HepG2 (cell line): ENCODE results near the gene MPV17L2. TPM values are rescaled to one million over a fixed set of nuclear protein-coding genes. Genes with fewer than 3 reads are reported as not detected.

Experiments used
- BCL6 ChIP-seq: IDR thresholded peaks from 2 replicates; pipeline ENCODE4 v1.6.1; 2016; ENCODE audit warnings: missing genetic modification reagents, missing compliant biosample characterization
- CC2D1A ChIP-seq: sonication (generic); formaldehyde crosslinking; IDR thresholded peaks from 2 replicates; pipeline ENCODE4 v1.8.1; 2023; ENCODE audit warnings: mild to moderate bottlenecking, missing genetic modification reagents
- FOSL1 ChIP-seq: sonication (generic); formaldehyde crosslinking; IDR thresholded peaks from 2 replicates; pipeline ENCODE4 v1.9.0; 2021; ENCODE audit warnings: missing genetic modification reagents, borderline replicate concordance
- KDM5A ChIP-seq: fragments of 200-600 bp; sonication (generic); IDR thresholded peaks from 2 replicates; pipeline ENCODE4 v1.7.0; 2018; ENCODE audit warnings: antibody characterized with exemption, mild to moderate bottlenecking, low read length, borderline replicate concordance
- RBM39 ChIP-seq: fragments of 200-400 bp; formaldehyde crosslinking; IDR thresholded peaks from one replicate; pipeline ENCODE4 v1.6.1; 2018; ENCODE audit warnings: antibody characterized with exemption, mild to moderate bottlenecking, low read depth, low read length; ENCODE audit not compliant: poor library complexity, severe bottlenecking
- SMYD3 ChIP-seq: sonication (generic); formaldehyde crosslinking; IDR thresholded peaks from 2 replicates; pipeline ENCODE4 v1.8.1; 2023; ENCODE audit warnings: mild to moderate bottlenecking, missing genetic modification reagents
- SOX13 ChIP-seq, 3 experiments: fragments of 450-650 bp in 1 of 3; sonication (generic) in 1 of 3; formaldehyde crosslinking in 1 of 3; IDR thresholded peaks in 2 of 3; conservative IDR thresholded peaks in 1 of 3; 2 replicates each; pipeline versions ENCODE4 v1.5.0 to v1.6.1; 2016 to 2020; ENCODE audit warnings: antibody characterized with exemption in 1 of 3, mild to moderate bottlenecking in 1 of 3, missing compliant biosample characterization in 1 of 3, missing genetic modification reagents in 1 of 3, moderate library complexity in 1 of 3
- TBX3 ChIP-seq: fragments of 450-650 bp; IDR thresholded peaks from 2 replicates; pipeline ENCODE4 v1.6.1; 2017; ENCODE audit warnings: antibody characterized with exemption, mild to moderate bottlenecking, inconsistent platforms, borderline replicate concordance
- ZNF136 ChIP-seq: sonication (generic); formaldehyde crosslinking; IDR thresholded peaks from 2 replicates; pipeline ENCODE4 v1.8.1; 2022; ENCODE audit warnings: low read depth, mild to moderate bottlenecking, moderate library complexity, missing genetic modification reagents
- ZNF232 ChIP-seq: sonication (generic); formaldehyde crosslinking; IDR thresholded peaks from 2 replicates; pipeline ENCODE4 v1.4.0; 2020; ENCODE audit warnings: missing genetic modification reagents, borderline replicate concordance
- ZNF234 ChIP-seq: sonication (generic); formaldehyde crosslinking; conservative IDR thresholded peaks from 2 replicates; pipeline ENCODE4 v1.5.1; 2020; ENCODE audit warnings: mild to moderate bottlenecking, missing genetic modification reagents
- ZNF251 ChIP-seq: sonication (generic); formaldehyde crosslinking; IDR thresholded peaks from 2 replicates; pipeline ENCODE4 v1.9.0; 2021; ENCODE audit warnings: mild to moderate bottlenecking, missing genetic modification reagents
- ZNF256 ChIP-seq: sonication (generic); formaldehyde crosslinking; conservative IDR thresholded peaks from 2 replicates; pipeline ENCODE4 v1.4.0; 2020; ENCODE audit warnings: missing genetic modification reagents
- ZNF607 ChIP-seq: sonication (generic); formaldehyde crosslinking; IDR thresholded peaks from 2 replicates; pipeline ENCODE4 v1.5.1; 2020; ENCODE audit warnings: missing genetic modification reagents, mild to moderate bottlenecking, borderline replicate concordance
- polyA plus RNA-seq, 8 experiments: library from polyadenylated mRNA; depleted of rRNA in 3 of 8; stranded (reverse) in 7 of 8; unstranded in 1 of 8; fragments of >200 nt; fragmentation: Illumina TruSeq in 4 of 8; extraction: Trizol in 4 of 8; gene quantifications; 2 replicates each; pipeline versions ENCODE4 v1.2.1 to v1.2.3, GENCODE V29; 2011 to 2016; ENCODE audit warnings: low read depth in 4 of 8, missing spikeins in 1 of 8, mixed read lengths in 1 of 8; ENCODE audit not compliant: insufficient read depth in 1 of 8
- total RNA-seq, 5 experiments: library from RNA; depleted of rRNA; stranded (reverse); fragments of >200 nt; fragmentation: Illumina TruSeq; extraction: Trizol; gene quantifications; 2 replicates each; pipeline ENCODE4 v1.2.3, GENCODE V29; 2016; ENCODE audit warnings: low read depth in 1 of 5
- TF ChIP-seq, protein P1 (sequence below): sonication (generic); formaldehyde crosslinking; IDR thresholded peaks from 2 replicates; pipeline ENCODE4 v1.5.0; 2020; ENCODE audit warnings: missing genetic modification reagents
- TF ChIP-seq, protein P2 (sequence below): sonication (generic); formaldehyde crosslinking; IDR thresholded peaks from 2 replicates; pipeline ENCODE4 v1.9.0; 2021; ENCODE audit warnings: missing genetic modification reagents, borderline replicate concordance
- TF ChIP-seq, protein P3 (sequence below): fragments of 450-650 bp; IDR thresholded peaks from 2 replicates; pipeline ENCODE4 v1.6.1; 2017; ENCODE audit warnings: mild to moderate bottlenecking
- TF ChIP-seq, protein P4 (sequence below): IDR thresholded peaks from 2 replicates; pipeline ENCODE4 v1.6.1; 2016; ENCODE audit warnings: low read depth, missing genetic modification reagents, missing compliant biosample characterization

MPV17L2 gene
- total and polyA plus RNA-seq, 2 of the 13 experiments (the other 11 are each of a cell fraction or from before 2014, with no cell fraction given): 13.6 to 16.7 TPM

DNA sequence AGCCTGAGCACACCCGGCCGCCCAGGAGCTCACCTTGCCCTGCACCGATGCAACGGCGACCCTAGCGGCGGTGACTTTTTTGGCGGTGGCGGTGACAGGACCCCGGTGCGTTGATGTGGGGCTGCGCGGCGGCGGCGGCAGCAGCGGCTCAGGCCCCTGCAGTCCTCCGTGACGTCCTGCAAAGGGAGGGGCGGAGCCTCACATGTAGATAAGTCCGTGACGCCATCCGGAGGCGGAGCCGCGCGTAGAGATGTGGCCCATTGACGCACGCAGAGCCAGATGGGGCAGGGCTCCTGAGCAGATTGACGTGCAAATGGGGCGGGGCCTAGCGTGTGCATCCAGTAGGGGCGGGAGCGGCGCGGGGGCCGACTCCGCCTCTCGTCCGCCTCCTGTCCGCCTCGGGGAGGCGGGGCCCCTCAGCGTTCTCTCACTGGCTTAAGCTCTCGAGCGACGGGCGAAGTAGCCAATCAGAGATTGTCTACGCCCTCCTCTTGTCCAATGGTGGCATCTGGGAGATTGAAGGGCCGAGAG, 10.9 kb downstream of the MPV17L2 start, which contains the start of gene RAB3A (continued):
- TF ChIP-seq, protein P1, sequence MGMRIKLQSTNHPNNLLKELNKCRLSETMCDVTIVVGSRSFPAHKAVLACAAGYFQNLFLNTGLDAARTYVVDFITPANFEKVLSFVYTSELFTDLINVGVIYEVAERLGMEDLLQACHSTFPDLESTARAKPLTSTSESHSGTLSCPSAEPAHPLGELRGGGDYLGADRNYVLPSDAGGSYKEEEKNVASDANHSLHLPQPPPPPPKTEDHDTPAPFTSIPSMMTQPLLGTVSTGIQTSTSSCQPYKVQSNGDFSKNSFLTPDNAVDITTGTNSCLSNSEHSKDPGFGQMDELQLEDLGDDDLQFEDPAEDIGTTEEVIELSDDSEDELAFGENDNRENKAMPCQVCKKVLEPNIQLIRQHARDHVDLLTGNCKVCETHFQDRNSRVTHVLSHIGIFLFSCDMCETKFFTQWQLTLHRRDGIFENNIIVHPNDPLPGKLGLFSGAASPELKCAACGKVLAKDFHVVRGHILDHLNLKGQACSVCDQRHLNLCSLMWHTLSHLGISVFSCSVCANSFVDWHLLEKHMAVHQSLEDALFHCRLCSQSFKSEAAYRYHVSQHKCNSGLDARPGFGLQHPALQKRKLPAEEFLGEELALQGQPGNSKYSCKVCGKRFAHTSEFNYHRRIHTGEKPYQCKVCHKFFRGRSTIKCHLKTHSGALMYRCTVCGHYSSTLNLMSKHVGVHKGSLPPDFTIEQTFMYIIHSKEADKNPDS (CRISPR knock-in tag): no peak
- TF ChIP-seq ZNF256 (CRISPR knock-in tag): no peak
- TF ChIP-seq, protein P2, sequence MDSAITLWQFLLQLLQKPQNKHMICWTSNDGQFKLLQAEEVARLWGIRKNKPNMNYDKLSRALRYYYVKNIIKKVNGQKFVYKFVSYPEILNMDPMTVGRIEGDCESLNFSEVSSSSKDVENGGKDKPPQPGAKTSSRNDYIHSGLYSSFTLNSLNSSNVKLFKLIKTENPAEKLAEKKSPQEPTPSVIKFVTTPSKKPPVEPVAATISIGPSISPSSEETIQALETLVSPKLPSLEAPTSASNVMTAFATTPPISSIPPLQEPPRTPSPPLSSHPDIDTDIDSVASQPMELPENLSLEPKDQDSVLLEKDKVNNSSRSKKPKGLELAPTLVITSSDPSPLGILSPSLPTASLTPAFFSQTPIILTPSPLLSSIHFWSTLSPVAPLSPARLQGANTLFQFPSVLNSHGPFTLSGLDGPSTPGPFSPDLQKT: no peak
- TF ChIP-seq CC2D1A: no peak
- TF ChIP-seq ZNF234: no peak
- peak; percentile 47; the same call in 1 of the 2 replicates for TF ChIP-seq ZNF232 (CRISPR knock-in tag)
- no peak for TF ChIP-seq FOSL1 (CRISPR knock-in tag)
- no peak for TF ChIP-seq ZNF136 (CRISPR knock-in tag)
- no peak for TF ChIP-seq ZNF607 (CRISPR knock-in tag)
- no peak for TF ChIP-seq BCL6 (CRISPR knock-in tag)
- no peak for TF ChIP-seq TBX3
- no peak for TF ChIP-seq KDM5A
- TF ChIP-seq RBM39: no peak
- no peak for TF ChIP-seq SOX13 (IDR thresholded peaks at IDR 0.05)
- no peak for TF ChIP-seq SOX13 (CRISPR knock-in tag; conservative IDR thresholded peaks at IDR 0.05 in 1 of 2, IDR thresholded peaks at IDR 0.05 in 1 of 2)
- TF ChIP-seq, protein P3, sequence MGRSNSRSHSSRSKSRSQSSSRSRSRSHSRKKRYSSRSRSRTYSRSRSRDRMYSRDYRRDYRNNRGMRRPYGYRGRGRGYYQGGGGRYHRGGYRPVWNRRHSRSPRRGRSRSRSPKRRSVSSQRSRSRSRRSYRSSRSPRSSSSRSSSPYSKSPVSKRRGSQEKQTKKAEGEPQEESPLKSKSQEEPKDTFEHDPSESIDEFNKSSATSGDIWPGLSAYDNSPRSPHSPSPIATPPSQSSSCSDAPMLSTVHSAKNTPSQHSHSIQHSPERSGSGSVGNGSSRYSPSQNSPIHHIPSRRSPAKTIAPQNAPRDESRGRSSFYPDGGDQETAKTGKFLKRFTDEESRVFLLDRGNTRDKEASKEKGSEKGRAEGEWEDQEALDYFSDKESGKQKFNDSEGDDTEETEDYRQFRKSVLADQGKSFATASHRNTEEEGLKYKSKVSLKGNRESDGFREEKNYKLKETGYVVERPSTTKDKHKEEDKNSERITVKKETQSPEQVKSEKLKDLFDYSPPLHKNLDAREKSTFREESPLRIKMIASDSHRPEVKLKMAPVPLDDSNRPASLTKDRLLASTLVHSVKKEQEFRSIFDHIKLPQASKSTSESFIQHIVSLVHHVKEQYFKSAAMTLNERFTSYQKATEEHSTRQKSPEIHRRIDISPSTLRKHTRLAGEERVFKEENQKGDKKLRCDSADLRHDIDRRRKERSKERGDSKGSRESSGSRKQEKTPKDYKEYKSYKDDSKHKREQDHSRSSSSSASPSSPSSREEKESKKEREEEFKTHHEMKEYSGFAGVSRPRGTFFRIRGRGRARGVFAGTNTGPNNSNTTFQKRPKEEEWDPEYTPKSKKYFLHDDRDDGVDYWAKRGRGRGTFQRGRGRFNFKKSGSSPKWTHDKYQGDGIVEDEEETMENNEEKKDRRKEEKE: no peak
- 0 out of 2 replicates have a peak, but pooled peaks have one; percentile 22 for TF ChIP-seq ZNF251 (CRISPR knock-in tag)
- TF ChIP-seq, protein P4, sequence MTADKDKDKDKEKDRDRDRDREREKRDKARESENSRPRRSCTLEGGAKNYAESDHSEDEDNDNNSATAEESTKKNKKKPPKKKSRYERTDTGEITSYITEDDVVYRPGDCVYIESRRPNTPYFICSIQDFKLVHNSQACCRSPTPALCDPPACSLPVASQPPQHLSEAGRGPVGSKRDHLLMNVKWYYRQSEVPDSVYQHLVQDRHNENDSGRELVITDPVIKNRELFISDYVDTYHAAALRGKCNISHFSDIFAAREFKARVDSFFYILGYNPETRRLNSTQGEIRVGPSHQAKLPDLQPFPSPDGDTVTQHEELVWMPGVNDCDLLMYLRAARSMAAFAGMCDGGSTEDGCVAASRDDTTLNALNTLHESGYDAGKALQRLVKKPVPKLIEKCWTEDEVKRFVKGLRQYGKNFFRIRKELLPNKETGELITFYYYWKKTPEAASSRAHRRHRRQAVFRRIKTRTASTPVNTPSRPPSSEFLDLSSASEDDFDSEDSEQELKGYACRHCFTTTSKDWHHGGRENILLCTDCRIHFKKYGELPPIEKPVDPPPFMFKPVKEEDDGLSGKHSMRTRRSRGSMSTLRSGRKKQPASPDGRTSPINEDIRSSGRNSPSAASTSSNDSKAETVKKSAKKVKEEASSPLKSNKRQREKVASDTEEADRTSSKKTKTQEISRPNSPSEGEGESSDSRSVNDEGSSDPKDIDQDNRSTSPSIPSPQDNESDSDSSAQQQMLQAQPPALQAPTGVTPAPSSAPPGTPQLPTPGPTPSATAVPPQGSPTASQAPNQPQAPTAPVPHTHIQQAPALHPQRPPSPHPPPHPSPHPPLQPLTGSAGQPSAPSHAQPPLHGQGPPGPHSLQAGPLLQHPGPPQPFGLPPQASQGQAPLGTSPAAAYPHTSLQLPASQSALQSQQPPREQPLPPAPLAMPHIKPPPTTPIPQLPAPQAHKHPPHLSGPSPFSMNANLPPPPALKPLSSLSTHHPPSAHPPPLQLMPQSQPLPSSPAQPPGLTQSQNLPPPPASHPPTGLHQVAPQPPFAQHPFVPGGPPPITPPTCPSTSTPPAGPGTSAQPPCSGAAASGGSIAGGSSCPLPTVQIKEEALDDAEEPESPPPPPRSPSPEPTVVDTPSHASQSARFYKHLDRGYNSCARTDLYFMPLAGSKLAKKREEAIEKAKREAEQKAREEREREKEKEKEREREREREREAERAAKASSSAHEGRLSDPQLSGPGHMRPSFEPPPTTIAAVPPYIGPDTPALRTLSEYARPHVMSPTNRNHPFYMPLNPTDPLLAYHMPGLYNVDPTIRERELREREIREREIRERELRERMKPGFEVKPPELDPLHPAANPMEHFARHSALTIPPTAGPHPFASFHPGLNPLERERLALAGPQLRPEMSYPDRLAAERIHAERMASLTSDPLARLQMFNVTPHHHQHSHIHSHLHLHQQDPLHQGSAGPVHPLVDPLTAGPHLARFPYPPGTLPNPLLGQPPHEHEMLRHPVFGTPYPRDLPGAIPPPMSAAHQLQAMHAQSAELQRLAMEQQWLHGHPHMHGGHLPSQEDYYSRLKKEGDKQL (CRISPR knock-in tag): no peak
- TF ChIP-seq SMYD3 (CRISPR knock-in tag): no peak
